ENCODE data around the gene FMNL2.

DNA sequence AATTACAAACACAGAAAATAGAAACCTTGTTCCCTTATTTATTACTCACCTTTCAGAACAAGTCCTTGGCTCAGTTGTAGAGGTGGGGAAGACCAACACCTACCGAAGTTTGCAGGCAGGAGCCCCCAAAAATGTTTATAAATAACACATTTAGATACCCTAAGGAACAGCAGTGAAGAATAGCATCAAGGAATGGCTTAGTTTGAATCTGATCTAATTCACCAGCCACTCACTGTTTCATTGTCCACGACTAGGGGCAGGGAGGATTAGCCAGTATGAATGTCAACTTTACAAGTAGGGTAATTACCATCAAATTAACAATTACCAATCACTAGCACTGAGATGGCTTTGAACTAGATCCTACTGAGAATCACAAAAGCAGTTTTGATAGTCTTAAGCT lies 316.9 kb downstream of the FMNL2 start:
- TF ChIP-seq, protein P1, sequence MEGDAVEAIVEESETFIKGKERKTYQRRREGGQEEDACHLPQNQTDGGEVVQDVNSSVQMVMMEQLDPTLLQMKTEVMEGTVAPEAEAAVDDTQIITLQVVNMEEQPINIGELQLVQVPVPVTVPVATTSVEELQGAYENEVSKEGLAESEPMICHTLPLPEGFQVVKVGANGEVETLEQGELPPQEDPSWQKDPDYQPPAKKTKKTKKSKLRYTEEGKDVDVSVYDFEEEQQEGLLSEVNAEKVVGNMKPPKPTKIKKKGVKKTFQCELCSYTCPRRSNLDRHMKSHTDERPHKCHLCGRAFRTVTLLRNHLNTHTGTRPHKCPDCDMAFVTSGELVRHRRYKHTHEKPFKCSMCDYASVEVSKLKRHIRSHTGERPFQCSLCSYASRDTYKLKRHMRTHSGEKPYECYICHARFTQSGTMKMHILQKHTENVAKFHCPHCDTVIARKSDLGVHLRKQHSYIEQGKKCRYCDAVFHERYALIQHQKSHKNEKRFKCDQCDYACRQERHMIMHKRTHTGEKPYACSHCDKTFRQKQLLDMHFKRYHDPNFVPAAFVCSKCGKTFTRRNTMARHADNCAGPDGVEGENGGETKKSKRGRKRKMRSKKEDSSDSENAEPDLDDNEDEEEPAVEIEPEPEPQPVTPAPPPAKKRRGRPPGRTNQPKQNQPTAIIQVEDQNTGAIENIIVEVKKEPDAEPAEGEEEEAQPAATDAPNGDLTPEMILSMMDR (IDR thresholded peaks at IDR 0.05): no peak
- TF ChIP-seq POLR2AphosphoS5 (IDR thresholded peaks at IDR 0.05): no peak

Data from stomach (tissue), 4 donors.